HL-60 (cell line): ENCODE measurements around the gene CLEC12A.

Experiments used
- CTCF ChIP-seq: IDR thresholded peaks from one replicate; pipeline ENCODE4 v1.5.1; 2011; ENCODE audit warnings: low read length, control low read depth, inconsistent platforms; ENCODE audit not compliant: insufficient read depth
- POLR2AphosphoS5 ChIP-seq: IDR thresholded peaks from 2 replicates; pipeline ENCODE4 v1.6.1; 2012; ENCODE audit warnings: low read depth
- SPI1 ChIP-seq: IDR thresholded peaks from 2 replicates; pipeline ENCODE4 v1.6.1; 2012; ENCODE audit warnings: low read depth, mild to moderate bottlenecking, borderline replicate concordance
- TF ChIP-seq, protein P1 (sequence below): IDR thresholded peaks from 2 replicates; pipeline ENCODE4 v1.6.1; 2012; ENCODE audit warnings: low read depth; ENCODE audit not compliant: insufficient replicate concordance

GRCh38 chr12:10031321-10031720, 60.1 kb downstream of the CLEC12A start:
- TF ChIP-seq CTCF (no peak), SPI1 (no peak), POLR2AphosphoS5 (no peak)
- TF ChIP-seq, protein P1, sequence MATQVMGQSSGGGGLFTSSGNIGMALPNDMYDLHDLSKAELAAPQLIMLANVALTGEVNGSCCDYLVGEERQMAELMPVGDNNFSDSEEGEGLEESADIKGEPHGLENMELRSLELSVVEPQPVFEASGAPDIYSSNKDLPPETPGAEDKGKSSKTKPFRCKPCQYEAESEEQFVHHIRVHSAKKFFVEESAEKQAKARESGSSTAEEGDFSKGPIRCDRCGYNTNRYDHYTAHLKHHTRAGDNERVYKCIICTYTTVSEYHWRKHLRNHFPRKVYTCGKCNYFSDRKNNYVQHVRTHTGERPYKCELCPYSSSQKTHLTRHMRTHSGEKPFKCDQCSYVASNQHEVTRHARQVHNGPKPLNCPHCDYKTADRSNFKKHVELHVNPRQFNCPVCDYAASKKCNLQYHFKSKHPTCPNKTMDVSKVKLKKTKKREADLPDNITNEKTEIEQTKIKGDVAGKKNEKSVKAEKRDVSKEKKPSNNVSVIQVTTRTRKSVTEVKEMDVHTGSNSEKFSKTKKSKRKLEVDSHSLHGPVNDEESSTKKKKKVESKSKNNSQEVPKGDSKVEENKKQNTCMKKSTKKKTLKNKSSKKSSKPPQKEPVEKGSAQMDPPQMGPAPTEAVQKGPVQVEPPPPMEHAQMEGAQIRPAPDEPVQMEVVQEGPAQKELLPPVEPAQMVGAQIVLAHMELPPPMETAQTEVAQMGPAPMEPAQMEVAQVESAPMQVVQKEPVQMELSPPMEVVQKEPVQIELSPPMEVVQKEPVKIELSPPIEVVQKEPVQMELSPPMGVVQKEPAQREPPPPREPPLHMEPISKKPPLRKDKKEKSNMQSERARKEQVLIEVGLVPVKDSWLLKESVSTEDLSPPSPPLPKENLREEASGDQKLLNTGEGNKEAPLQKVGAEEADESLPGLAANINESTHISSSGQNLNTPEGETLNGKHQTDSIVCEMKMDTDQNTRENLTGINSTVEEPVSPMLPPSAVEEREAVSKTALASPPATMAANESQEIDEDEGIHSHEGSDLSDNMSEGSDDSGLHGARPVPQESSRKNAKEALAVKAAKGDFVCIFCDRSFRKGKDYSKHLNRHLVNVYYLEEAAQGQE, result no peak
